K562 (cell line): ENCODE measurements around the gene FBXO9. TPM values are rescaled to one million over a fixed set of nuclear protein-coding genes. Genes with fewer than 3 reads are reported as not detected.
A peak's percentile ranks its signal among the peaks of the same experiment; 100 is the strongest.

Source experiments
- ARID1B ChIP-seq: fragments of 450-650 bp; IDR thresholded peaks from 2 replicates; pipeline ENCODE4 v1.6.1; 2016; ENCODE audit warnings: antibody characterized with exemption, mild to moderate bottlenecking, inconsistent platforms
- ARID3A ChIP-seq: IDR thresholded peaks from 2 replicates; pipeline ENCODE4 v1.6.1; 2012; ENCODE audit warnings: low read depth, low read length, improper control_type of control experiment, borderline replicate concordance
- ATF6 ChIP-seq: sonication (generic); formaldehyde crosslinking; IDR thresholded peaks from 2 replicates; pipeline ENCODE4 v1.4.0; 2020; ENCODE audit warnings: mild to moderate bottlenecking, missing genetic modification reagents
- BRF1 ChIP-seq: IDR thresholded peaks from 3 replicates; pipeline ENCODE4 v1.6.1; 2011; ENCODE audit warnings: borderline replicate concordance, mild to moderate bottlenecking; ENCODE audit not compliant: insufficient read length; ENCODE audit errors: extremely low read depth
- E2F5 ChIP-seq: sonication (generic); formaldehyde crosslinking; IDR thresholded peaks from 2 replicates; pipeline ENCODE4 v1.8.0; 2022; ENCODE audit warnings: mild to moderate bottlenecking, missing genetic modification reagents
- EHMT2 ChIP-seq: fragments of 450-650 bp; IDR thresholded peaks from 2 replicates; pipeline ENCODE4 v1.6.1; 2018; ENCODE audit warnings: antibody characterized with exemption
- EZH2 ChIP-seq: IDR thresholded peaks from 2 replicates; pipeline ENCODE4 v1.6.1; 2012; ENCODE audit warnings: low read depth, mild to moderate bottlenecking, inconsistent platforms, low read length, borderline replicate concordance
- HMG20B ChIP-seq: fragments of 250-450 bp; sonication (Bioruptor Pico); IDR thresholded peaks from 2 replicates; pipeline ENCODE4 v1.5.0; 2021; ENCODE audit warnings: mild to moderate bottlenecking
- MTA2 ChIP-seq: fragments of 450-650 bp; IDR thresholded peaks from 2 replicates; pipeline ENCODE4 v1.6.1; 2016; ENCODE audit warnings: low read depth
- POLR2A ChIP-seq: fragments of 450-650 bp; conservative IDR thresholded peaks from 2 replicates; pipeline ENCODE4 v1.6.1; 2016
- SMAD4 ChIP-seq: fragments of 250-450 bp; sonication (Bioruptor Pico); conservative IDR thresholded peaks from 2 replicates; pipeline ENCODE4 v1.8.0; 2021; ENCODE audit warnings: inconsistent platforms, mild to moderate bottlenecking, moderate library complexity
- SNRNP70 ChIP-seq: fragments of 200-400 bp; formaldehyde crosslinking; optimal IDR thresholded peaks from 2 replicates; pipeline ENCODE3; 2017; ENCODE audit warnings: low read depth, low read length
- SRSF9 ChIP-seq: fragments of 200-400 bp; formaldehyde crosslinking; IDR thresholded peaks from 2 replicates; pipeline ENCODE4 v1.6.1; 2017; ENCODE audit warnings: low read depth, low read length, borderline replicate concordance
- TAF9B ChIP-seq: fragments of 450-650 bp; IDR thresholded peaks from 2 replicates; pipeline ENCODE4 v1.6.1; 2018; ENCODE audit warnings: mild to moderate bottlenecking; ENCODE audit not compliant: partially characterized antibody
- USF1 ChIP-seq: sonication (generic); formaldehyde crosslinking; IDR thresholded peaks from 2 replicates; pipeline ENCODE4 v1.9.0; 2022; ENCODE audit warnings: mild to moderate bottlenecking, missing genetic modification reagents
- XRCC3 ChIP-seq: fragments of 450-650 bp; IDR thresholded peaks from 2 replicates; pipeline ENCODE4 v1.6.1; 2017; ENCODE audit warnings: mild to moderate bottlenecking, moderate library complexity
- ZBTB49 ChIP-seq: sonication (generic); formaldehyde crosslinking; IDR thresholded peaks from 2 replicates; pipeline ENCODE4 v1.8.0; 2022; ENCODE audit warnings: missing genetic modification reagents, mild to moderate bottlenecking, borderline replicate concordance
- ZNF24 ChIP-seq: fragments of 450-650 bp; IDR thresholded peaks from 2 replicates; pipeline ENCODE4 v1.6.1; 2016
- ZNF311 ChIP-seq: fragments of 250-450 bp; sonication (Bioruptor Pico); IDR thresholded peaks from 2 replicates; pipeline ENCODE4 v1.4.0; 2020; ENCODE audit warnings: mild to moderate bottlenecking, moderate library complexity
- ZNF436 ChIP-seq: fragments of 250-450, 450-650 bp; sonication (Bioruptor Pico); formaldehyde crosslinking; IDR thresholded peaks from 2 replicates; pipeline ENCODE4 v1.7.0; 2020; ENCODE audit warnings: mild to moderate bottlenecking
- ZNF785 ChIP-seq: fragments of 250-450 bp; sonication (Bioruptor Pico); IDR thresholded peaks from 2 replicates; pipeline ENCODE4 v1.4.0; 2020; ENCODE audit warnings: mild to moderate bottlenecking
- polyA plus RNA-seq, 8 experiments: library from polyadenylated mRNA; depleted of rRNA in 4 of 8; stranded (reverse) in 5 of 8; unstranded in 3 of 8; fragments of >200 nt; fragmentation: Nextera tagmentation in 2 of 8; fragmentation: Illumina TruSeq in 1 of 8; extraction: Ambion mirVana in 2 of 8; extraction: Trizol in 1 of 8; gene quantifications; 2 replicates each; pipeline versions ENCODE4 v1.2.1 to v1.2.3, GENCODE V29; 2011 to 2014; ENCODE audit warnings: inconsistent platforms in 1 of 8, missing spikeins in 1 of 8
- total RNA-seq, 7 experiments: library from RNA; depleted of rRNA in 6 of 7; stranded (reverse); fragments of >200 nt in 6 of 7; fragmentation: Illumina TruSeq in 2 of 7; extraction: Trizol in 2 of 7; gene quantifications; 2 replicates each; pipeline versions ENCODE4 v1.2.1 to v1.2.3, GENCODE V29; 2011 to 2021; ENCODE audit warnings: low replicate concordance in 1 of 7

The FBXO9 gene
- total and polyA plus RNA-seq, 9 of the 15 experiments (the other 6 are each of a cell fraction or from before 2014, with no cell fraction given): 10.1 to 85.3 (median 51.4) TPM

GRCh38 chr6:53065266-53066076 is at the start of gene FBXO9 (continued):
- no peak for TF ChIP-seq ATF6 (CRISPR knock-in tag)
- TF ChIP-seq ARID1B: no peak
- TF ChIP-seq ZNF24: no peak
- TF ChIP-seq TAF9B: no peak
- no peak for TF ChIP-seq ZBTB49 (CRISPR knock-in tag)
- no peak for TF ChIP-seq HMG20B (CRISPR knock-in tag)
- no peak for TF ChIP-seq ZNF785 (CRISPR knock-in tag)
- TF ChIP-seq SMAD4: peak; percentile 50; the same call in 1 of the 2 replicates
- no peak for TF ChIP-seq SNRNP70
- no peak for TF ChIP-seq EHMT2
- no peak for TF ChIP-seq MTA2
- no peak for TF ChIP-seq E2F5
- TF ChIP-seq ZNF436 (CRISPR knock-in tag): no peak
- TF ChIP-seq SRSF9: no peak
- no peak for TF ChIP-seq USF1 (CRISPR knock-in tag)
- no peak for TF ChIP-seq EZH2
- no peak for TF ChIP-seq BRF1
- TF ChIP-seq ZNF311: no peak
- no peak for TF ChIP-seq XRCC3
- peak; percentile 76 for TF ChIP-seq POLR2A
- TF ChIP-seq ARID3A: no peak
